Fibroblast of mammary gland (primary cell): ENCODE results near the gene AP2A1.

ENCODE experiments used
- DNase-seq: peaks from one replicate; pipeline ENCODE4 v3.0.0-alpha.2; 2010; ENCODE audit warnings: low read depth
- H3K4me3 ChIP-seq: 2 replicates; pipeline ENCODE4 v1.5.1; 2011; ENCODE audit warnings: low read depth, mild to moderate bottlenecking, low read length, moderate library complexity; ENCODE audit not compliant: control insufficient read depth
- TF ChIP-seq, protein P1 (sequence below): conservative IDR thresholded peaks from 2 replicates; pipeline ENCODE4 v1.5.1; 2011; ENCODE audit warnings: low read depth, low read length, inconsistent platforms; ENCODE audit not compliant: control insufficient read depth, insufficient read depth

AP2A1 gene

DNA sequence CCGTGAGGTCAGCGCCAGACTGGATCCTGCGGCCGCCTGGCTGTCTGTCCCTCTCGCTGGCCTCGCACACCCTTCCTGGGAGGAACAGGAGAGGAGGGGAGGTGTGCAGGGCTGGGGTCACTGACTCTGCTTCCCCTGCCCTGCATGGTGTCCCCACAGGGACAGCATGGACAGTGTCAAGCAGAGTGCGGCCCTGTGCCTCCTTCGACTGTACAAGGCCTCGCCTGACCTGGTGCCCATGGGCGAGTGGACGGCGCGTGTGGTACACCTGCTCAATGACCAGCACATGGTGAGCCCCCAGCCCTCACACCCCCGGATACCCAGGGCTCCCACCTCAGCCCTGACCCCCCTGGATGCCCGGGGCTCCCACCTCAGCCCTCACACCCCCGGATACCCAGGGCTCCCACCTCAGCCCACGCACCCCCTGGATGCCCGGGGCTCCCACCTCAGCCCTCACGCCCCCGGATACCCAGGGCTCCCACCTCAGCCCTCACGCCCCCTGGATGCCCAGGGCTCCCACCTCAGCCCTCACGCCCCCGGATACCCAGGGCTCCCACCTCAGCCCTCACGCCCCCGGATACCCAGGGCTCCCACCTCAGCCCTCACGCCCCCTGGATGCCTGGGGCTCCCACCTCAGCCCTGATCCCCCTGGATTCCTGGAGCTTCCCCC is 25.1 kb downstream of the AP2A1 start:
- TF ChIP-seq, protein P1, sequence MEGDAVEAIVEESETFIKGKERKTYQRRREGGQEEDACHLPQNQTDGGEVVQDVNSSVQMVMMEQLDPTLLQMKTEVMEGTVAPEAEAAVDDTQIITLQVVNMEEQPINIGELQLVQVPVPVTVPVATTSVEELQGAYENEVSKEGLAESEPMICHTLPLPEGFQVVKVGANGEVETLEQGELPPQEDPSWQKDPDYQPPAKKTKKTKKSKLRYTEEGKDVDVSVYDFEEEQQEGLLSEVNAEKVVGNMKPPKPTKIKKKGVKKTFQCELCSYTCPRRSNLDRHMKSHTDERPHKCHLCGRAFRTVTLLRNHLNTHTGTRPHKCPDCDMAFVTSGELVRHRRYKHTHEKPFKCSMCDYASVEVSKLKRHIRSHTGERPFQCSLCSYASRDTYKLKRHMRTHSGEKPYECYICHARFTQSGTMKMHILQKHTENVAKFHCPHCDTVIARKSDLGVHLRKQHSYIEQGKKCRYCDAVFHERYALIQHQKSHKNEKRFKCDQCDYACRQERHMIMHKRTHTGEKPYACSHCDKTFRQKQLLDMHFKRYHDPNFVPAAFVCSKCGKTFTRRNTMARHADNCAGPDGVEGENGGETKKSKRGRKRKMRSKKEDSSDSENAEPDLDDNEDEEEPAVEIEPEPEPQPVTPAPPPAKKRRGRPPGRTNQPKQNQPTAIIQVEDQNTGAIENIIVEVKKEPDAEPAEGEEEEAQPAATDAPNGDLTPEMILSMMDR = no peak
- DNase-seq = no peak
- no peak overlapping the region for H3K4me3 ChIP-seq

DNA sequence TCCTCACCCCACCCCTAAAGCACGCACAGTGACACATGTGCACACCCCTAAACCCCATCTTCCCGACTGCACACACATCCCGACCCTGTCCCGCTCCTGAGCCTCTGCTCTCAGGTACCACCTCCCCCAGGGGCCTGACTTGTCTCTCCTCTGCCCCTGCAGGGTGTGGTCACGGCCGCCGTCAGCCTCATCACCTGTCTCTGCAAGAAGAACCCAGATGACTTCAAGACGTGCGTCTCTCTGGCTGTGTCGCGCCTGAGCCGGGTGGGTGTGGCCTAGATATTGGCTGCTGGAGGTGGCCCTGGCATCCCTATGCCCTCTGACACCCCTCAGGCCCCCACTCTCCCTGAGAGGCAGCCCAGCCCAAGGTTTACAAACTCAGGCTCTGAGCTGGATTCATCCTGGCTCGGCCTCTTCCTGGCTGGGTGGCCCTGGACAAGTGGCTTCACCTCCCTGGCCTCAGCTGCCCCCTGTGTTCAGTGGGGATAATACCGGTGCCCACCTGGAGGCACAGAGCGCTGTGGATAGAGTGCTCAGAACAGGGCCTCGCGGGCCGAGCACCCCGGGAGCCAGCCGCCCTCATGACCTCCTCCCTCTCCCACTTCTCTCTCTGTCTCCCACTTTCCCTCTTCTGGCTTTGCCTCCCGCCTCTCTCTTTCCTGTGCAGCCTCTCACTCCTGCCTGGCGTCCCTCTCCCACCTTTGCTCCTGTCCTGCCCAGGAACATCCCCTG is 26.2 kb downstream of the AP2A1 start:
- no peak for DNase-seq
- TF ChIP-seq, protein P1 = no peak
- no peak overlapping the region for H3K4me3 ChIP-seq

DNA sequence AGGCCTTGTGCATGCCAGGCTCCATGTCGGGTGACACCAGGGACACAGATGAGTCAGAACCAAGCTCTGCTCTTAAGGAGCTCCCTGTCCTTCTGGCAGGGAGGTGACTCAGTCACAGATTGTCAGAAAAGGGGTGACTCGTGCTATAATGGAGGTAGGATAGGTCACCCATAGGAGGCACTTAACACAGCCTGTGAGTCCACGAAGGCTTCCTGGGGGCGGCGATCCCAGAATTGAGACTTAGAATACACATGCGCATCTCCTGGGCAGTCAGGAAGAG is 26.7 kb downstream of the AP2A1 start:
- peak; percentile 53 for DNase-seq
- H3K4me3 ChIP-seq = no peak overlapping the region
- TF ChIP-seq, protein P1 = no peak

DNA sequence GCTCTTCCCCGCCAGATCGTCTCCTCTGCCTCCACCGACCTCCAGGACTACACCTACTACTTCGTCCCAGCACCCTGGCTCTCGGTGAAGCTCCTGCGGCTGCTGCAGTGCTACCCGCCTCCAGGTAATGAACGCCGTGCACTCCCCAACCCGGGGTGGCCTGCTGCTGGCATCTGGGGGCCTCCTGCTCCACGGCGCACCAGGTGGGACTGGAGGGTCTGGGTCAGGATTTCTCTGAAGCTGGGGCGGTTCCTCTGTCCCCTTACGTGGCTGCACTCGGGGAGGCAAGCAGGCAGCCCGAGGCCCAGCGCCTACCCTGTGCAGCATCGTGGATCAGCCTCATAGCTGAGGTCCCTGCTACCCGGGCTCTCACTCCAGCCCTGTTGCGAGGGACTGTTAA is 28.8 kb downstream of the AP2A1 start:
- H3K4me3 ChIP-seq = no peak overlapping the region
- TF ChIP-seq, protein P1 = no peak
- no peak for DNase-seq

DNA sequence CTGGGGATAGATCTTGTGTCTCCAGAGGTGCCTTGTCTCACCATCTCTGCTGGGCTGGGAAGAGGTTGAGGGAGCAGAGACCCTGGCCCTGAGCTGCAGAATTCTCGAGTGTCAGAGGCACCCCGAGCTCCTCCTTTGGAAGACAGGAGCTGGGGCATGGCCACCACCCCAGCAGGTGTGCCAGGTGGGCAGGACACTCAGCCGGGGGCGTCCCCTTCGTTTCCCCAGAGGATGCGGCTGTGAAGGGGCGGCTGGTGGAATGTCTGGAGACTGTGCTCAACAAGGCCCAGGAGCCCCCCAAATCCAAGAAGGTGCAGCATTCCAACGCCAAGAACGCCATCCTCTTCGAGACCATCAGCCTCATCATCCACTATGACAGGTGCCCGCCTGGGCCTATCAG is 31.8 kb downstream of the AP2A1 start:
- TF ChIP-seq, protein P1 = no peak
- no peak for DNase-seq

DNA sequence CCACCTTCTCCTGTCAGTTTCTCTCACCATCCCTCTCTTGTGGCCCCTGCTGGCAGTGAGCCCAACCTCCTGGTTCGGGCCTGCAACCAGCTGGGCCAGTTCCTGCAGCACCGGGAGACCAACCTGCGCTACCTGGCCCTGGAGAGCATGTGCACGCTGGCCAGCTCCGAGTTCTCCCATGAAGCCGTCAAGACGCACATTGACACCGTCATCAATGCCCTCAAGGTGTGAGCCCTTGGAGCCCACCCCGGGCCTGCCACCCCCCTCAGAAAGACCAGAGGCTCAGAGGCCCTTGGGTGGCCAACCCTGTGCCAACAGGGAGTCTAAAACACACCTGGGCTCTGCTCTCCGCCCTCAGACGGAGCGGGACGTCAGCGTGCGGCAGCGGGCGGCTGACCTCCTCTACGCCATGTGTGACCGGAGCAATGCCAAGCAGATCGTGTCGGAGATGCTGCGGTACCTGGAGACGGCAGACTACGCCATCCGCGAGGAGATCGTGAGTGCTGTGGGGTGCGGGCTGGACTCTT is 32.5 kb downstream of the AP2A1 start:
- TF ChIP-seq, protein P1 = no peak
- DNase-seq = no peak
- no peak overlapping the region for H3K4me3 ChIP-seq

More for the DNA sequence above, 31.8 kb downstream of the AP2A1 start:
- H3K4me3 ChIP-seq = no peak overlapping the region
